ENCODE results near the gene RFC4.

Gene RFC4

DNA sequence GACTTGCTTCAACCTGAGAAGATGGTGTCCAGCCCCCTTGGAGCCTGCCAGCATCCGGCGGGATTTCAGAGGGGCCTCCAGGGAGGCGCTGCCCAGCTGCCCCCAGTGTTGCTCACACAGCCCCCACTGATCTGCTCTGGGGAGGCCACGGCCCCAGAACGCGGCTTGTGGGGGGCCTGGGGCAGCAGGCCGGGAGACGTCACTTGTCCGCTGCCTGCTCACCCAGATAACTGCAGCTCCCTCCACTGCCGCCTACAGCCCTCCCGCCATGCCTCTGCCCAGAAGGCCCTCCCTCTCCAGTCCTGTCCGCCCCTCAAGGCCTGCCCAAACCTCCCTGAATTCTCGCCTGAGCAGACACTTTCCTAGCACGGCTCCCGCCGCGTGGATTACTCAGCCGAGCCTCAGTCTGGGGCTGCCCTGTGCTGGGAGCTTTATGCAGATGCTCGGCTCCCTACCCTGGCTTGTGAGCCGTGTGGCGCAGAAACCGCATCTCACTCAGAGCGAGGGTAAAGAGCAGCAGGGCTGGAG, 19.1 kb upstream of the RFC4 start (continued):
- TF ChIP-seq ZNF747 (tag by site-specific recombination; IDR thresholded peaks at IDR 0.05) (no peak), ZNF324 (tag by site-specific recombination; IDR thresholded peaks at IDR 0.05) (no peak), EGR2 (tag by site-specific recombination; IDR thresholded peaks at IDR 0.05; ENCODE audit: low read depth) (peak; percentile 35; the same call in 1 of the 2 replicates), ZNF791 (tag by site-specific recombination; IDR thresholded peaks at IDR 0.05) (no peak), ZBTB20 (tag by site-specific recombination; IDR thresholded peaks at IDR 0.05) (peak; percentile 55; the same call in 1 of the 2 replicates), ZNF114 (tag by site-specific recombination; IDR thresholded peaks at IDR 0.05) (no peak), IKZF3 (tag by site-specific recombination; IDR thresholded peaks at IDR 0.05) (peak; percentile 45; the same call in 1 of the 2 replicates), ZNF394 (tag by site-specific recombination; IDR thresholded peaks at IDR 0.05; ENCODE audit: borderline replicate concordance) (no peak), MZF1 (tag by site-specific recombination; IDR thresholded peaks at IDR 0.05; ENCODE audit: borderline replicate concordance) (no peak), SCRT1 (tag by site-specific recombination; IDR thresholded peaks at IDR 0.05; ENCODE audit: borderline replicate concordance) (no peak), ZNF544 (tag by site-specific recombination; IDR thresholded peaks at IDR 0.05) (no peak), ZFP3 (tag by site-specific recombination; IDR thresholded peaks at IDR 0.05; ENCODE audit: low read depth) (no peak), ZNF2 (tag by site-specific recombination; IDR thresholded peaks at IDR 0.05) (no peak), ZSCAN30 (tag by site-specific recombination; IDR thresholded peaks at IDR 0.05) (peak; percentile 54; the same call in 1 of the 2 replicates), OVOL3 (tag by site-specific recombination; IDR thresholded peaks at IDR 0.05) (no peak), ZNF266 (tag by site-specific recombination; IDR thresholded peaks at IDR 0.05; ENCODE audit: low read depth) (no peak), BCL11A (tag by site-specific recombination; IDR thresholded peaks at IDR 0.05; ENCODE audit: low read depth) (no peak)
- TF ChIP-seq, protein P1, sequence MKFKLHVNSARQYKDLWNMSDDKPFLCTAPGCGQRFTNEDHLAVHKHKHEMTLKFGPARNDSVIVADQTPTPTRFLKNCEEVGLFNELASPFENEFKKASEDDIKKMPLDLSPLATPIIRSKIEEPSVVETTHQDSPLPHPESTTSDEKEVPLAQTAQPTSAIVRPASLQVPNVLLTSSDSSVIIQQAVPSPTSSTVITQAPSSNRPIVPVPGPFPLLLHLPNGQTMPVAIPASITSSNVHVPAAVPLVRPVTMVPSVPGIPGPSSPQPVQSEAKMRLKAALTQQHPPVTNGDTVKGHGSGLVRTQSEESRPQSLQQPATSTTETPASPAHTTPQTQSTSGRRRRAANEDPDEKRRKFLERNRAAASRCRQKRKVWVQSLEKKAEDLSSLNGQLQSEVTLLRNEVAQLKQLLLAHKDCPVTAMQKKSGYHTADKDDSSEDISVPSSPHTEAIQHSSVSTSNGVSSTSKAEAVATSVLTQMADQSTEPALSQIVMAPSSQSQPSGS (tag by site-specific recombination; IDR thresholded peaks at IDR 0.05; ENCODE audit: low read depth), result no peak
- TF ChIP-seq, protein P2, sequence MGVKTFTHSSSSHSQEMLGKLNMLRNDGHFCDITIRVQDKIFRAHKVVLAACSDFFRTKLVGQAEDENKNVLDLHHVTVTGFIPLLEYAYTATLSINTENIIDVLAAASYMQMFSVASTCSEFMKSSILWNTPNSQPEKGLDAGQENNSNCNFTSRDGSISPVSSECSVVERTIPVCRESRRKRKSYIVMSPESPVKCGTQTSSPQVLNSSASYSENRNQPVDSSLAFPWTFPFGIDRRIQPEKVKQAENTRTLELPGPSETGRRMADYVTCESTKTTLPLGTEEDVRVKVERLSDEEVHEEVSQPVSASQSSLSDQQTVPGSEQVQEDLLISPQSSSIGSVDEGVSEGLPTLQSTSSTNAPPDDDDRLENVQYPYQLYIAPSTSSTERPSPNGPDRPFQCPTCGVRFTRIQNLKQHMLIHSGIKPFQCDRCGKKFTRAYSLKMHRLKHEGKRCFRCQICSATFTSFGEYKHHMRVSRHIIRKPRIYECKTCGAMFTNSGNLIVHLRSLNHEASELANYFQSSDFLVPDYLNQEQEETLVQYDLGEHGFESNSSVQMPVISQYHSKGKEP (tag by site-specific recombination; IDR thresholded peaks at IDR 0.05), result no peak

DNA sequence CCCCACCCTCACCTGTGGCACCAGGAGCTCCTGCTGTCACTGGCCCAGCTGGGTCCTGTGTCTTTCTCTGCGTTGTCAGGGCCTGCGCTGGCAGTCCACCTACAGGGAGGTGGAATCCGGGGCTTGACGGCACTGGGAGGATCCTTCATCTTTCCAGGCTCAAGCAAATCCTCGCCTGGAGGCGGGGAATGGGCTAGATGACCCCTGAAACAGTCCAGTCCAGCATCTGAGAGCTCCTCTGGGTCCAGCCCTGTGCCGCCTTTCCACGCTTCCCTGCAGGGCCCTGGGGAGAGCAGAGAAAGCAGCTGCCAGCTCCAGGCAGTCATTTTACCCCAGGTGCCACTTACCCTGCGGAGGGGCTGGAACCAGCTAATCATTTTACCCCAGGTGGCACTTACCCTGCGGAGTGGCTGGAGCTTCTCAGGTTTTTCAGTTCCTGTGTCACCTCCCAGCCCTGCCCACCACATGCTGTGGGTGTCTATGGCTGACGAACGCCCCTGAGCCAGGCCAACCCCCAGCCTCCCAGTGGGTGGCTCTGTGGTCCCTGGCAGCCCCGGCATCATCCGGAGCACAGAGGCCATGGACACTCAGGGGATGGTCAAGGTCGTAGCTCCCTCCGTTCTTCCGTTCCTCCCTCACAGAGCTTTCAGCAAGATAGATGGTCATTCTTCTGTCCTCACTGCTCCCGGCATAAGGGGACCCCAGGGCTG, 18.3 kb upstream of the RFC4 start:
- Histone ChIP-seq H3K36me3 (ENCODE audit: control insufficient read depth in 2 of 2, insufficient read depth in 1 of 2, low read length in 2 of 2) (no peaks in the 10 kb centered on the region), H3K27ac (ENCODE audit: extremely low read depth, low read depth, low read length) (no peak overlapping the region), H3K4me3 (ENCODE audit: low read depth, low read length) (no peak overlapping the region), H3K9me3 (ENCODE audit: control insufficient read depth, insufficient read depth, low read depth, low read length) (no peaks in the 10 kb centered on the region), H3K4me1 (ENCODE audit: control insufficient read depth, insufficient read depth, low read length) (no peaks in the 10 kb centered on the region)
- ChIA-PET CTCF (interaction anchor here (0.6 kb wide), 3 partner anchors 27 to 347 kb away, joined by 3 read pairs; no protein-coding TSS in a partner anchor), POLR2A (interaction anchor here (1.3 kb wide), 2 partner anchors 16 to 41 kb away, joined by 3 to 5 read pairs; partner anchors contain the start of gene EIF4A2)
- TF ChIP-seq ZNF223 (tag by site-specific recombination; IDR thresholded peaks at IDR 0.05) (no peak), SP2 (tag by site-specific recombination; IDR thresholded peaks at IDR 0.05) (peak; percentile 29), ZNF76 (tag by site-specific recombination; IDR thresholded peaks at IDR 0.05; ENCODE audit: borderline replicate concordance, low read depth) (no peak), ZNF747 (tag by site-specific recombination; IDR thresholded peaks at IDR 0.05) (no peak), PRDM1 (tag by site-specific recombination; IDR thresholded peaks at IDR 0.05) (no peak), ZNF174 (tag by site-specific recombination; IDR thresholded peaks at IDR 0.05) (no peak), ZSCAN16 (tag by site-specific recombination; IDR thresholded peaks at IDR 0.05) (no peak), MYNN (tag by site-specific recombination; IDR thresholded peaks at IDR 0.05; ENCODE audit: borderline replicate concordance) (no peak), ZSCAN30 (tag by site-specific recombination; IDR thresholded peaks at IDR 0.05) (no peak), KLF16 (tag by site-specific recombination; IDR thresholded peaks at IDR 0.05) (no peak), OSR2 (tag by site-specific recombination; IDR thresholded peaks at IDR 0.05) (no peak), RBAK (tag by site-specific recombination; IDR thresholded peaks at IDR 0.05) (no peak), ZNF768 (tag by site-specific recombination; IDR thresholded peaks at IDR 0.05) (no peak)
- TF ChIP-seq, protein P3, sequence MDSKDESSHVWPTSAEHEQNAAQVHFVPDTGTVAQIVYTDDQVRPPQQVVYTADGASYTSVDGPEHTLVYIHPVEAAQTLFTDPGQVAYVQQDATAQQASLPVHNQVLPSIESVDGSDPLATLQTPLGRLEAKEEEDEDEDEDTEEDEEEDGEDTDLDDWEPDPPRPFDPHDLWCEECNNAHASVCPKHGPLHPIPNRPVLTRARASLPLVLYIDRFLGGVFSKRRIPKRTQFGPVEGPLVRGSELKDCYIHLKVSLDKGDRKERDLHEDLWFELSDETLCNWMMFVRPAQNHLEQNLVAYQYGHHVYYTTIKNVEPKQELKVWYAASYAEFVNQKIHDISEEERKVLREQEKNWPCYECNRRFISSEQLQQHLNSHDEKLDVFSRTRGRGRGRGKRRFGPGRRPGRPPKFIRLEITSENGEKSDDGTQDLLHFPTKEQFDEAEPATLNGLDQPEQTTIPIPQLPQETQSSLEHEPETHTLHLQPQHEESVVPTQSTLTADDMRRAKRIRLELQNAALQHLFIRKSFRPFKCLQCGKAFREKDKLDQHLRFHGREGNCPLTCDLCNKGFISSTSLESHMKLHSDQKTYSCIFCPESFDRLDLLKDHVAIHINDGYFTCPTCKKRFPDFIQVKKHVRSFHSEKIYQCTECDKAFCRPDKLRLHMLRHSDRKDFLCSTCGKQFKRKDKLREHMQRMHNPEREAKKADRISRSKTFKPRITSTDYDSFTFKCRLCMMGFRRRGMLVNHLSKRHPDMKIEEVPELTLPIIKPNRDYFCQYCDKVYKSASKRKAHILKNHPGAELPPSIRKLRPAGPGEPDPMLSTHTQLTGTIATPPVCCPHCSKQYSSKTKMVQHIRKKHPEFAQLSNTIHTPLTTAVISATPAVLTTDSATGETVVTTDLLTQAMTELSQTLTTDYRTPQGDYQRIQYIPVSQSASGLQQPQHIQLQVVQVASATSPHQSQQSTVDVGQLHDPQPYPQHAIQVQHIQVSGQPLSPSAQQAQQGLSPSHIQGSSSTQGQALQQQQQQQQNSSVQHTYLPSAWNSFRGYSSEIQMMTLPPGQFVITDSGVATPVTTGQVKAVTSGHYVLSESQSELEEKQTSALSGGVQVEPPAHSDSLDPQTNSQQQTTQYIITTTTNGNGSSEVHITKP (tag by site-specific recombination; IDR thresholded peaks at IDR 0.05), result no peak

Data from HEK293 (cell line).